ENCODE results near the gene LILRA1. TPM values are rescaled to one million over a fixed set of nuclear protein-coding genes. Genes with fewer than 3 reads are reported as not detected.
"Not testable (repeated sequence)": the region's sequence is repeated elsewhere in the genome, so short reads cannot be mapped to it uniquely, and the experiment has no call there.

The LILRA1 gene
- total RNA-seq, 1 experiment from 2014 or later, result not detected

DNA sequence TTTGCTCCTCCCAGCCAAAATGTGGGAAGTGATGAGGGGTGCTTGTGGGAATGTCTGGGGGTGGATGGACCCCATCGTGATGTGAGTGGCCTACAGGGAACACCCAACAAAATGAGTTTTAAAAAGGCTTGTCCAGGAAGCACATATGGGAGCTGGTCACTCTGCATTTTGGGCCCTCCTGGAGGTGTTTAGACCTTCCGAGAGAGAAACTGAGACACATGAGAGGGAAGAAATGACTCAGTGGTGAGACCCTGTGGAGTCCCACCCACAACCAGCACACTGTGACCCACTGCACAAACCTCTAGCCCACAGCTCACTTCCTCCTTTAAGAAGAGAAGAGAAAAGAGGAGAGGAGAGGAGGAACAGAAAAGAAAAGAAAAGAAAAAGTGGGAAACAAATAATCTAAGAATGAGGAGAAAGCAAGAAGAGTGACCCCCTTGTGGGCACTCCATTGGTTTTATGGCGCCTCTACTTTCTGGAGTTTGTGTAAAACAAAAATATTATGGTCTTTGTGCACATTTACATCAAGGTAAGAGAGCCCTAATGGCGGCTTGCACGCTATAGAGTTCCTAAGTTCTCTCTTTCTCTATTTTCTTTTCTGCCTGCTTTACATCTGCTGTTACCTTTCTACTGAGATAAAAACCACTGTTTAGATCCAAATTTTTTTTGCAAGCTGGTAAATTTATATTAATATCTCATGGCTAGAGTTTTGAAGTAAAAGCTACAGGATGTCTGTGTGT, 23.6 kb downstream of the LILRA1 start:
- Histone ChIP-seq H3K27ac (ENCODE audit: low read length) (no peak overlapping the region), H3K36me3 (ENCODE audit: low read depth, low read length) (no peaks in the 10 kb centered on the region), H3K9ac (ENCODE audit: low read length) (no peak overlapping the region), H4K20me1 (ENCODE audit: low read length) (no peaks in the 10 kb centered on the region), H3K9me3 (ENCODE audit: low read length) (0 out of 2 replicates have a peak, but pooled peaks cover 6% of the 10 kb centered on the region), H3K4me3 (ENCODE audit: low read length) (no peak overlapping the region), H3K4me1 (ENCODE audit: insufficient read depth, low read length) (no peaks in the 10 kb centered on the region), H3K79me2 (ENCODE audit: low read length) (no peaks in the 10 kb centered on the region), H3K9me2 (replicated peaks; ENCODE audit: low read length) (no peaks in the 10 kb centered on the region), H3F3A (ENCODE audit: low read length, unreplicated experiment) (no peaks in the 10 kb centered on the region), H3K27me3 (ENCODE audit: low read length) (peaks cover 40% of the 10 kb centered on the region), H2AFZ (ENCODE audit: low read length) (no peak overlapping the region), H3K4me2 (ENCODE audit: low read length) (no peak overlapping the region)
- POLR2A ChIA-PET (ENCODE audit: unreplicated experiment), result no interaction called here
- DNase-seq (no peak), ATAC-seq (no peak)
- BruUV-seq (replicated peaks), result no TSS peak
- TF ChIP-seq EZH2 (IDR thresholded peaks at IDR 0.05; ENCODE audit: low read length, unreplicated experiment), result no peak
- TF ChIP-seq CTCF (conservative IDR thresholded peaks at IDR 0.05; ENCODE audit: low read depth, low read length), result no peak
- TF ChIP-seq EZH2phosphoT487 (IDR thresholded peaks at IDR 0.05; ENCODE audit: borderline replicate concordance, low read length), result no peak
- intact Hi-C loops (cut with micrococcal nuclease), result no loop called here
- CTCF ChIA-PET, result no interaction called here

GRCh38 chr19:54620464-54620863, 27.0 kb downstream of the LILRA1 start:
- Histone ChIP-seq H3K4me2 (ENCODE audit: low read length) (no peak overlapping the region), H3K4me1 (ENCODE audit: insufficient read depth, low read length) (no peaks in the 10 kb centered on the region), H3K4me3 (ENCODE audit: low read length) (no peak overlapping the region), H3K9ac (ENCODE audit: low read length) (no peak overlapping the region), H2AFZ (ENCODE audit: low read length) (no peak overlapping the region), H3K9me3 (ENCODE audit: low read length) (0 out of 2 replicates have a peak, but pooled peaks cover 6% of the 10 kb centered on the region), H3K9me2 (replicated peaks; ENCODE audit: low read length) (no peaks in the 10 kb centered on the region), H3K27me3 (ENCODE audit: low read length) (peaks cover 46% of the 10 kb centered on the region), H3K27ac (ENCODE audit: low read length) (no peak overlapping the region), H3K36me3 (ENCODE audit: low read depth, low read length) (no peaks in the 10 kb centered on the region), H3F3A (ENCODE audit: low read length, unreplicated experiment) (no peaks in the 10 kb centered on the region), H3K79me2 (ENCODE audit: low read length) (no peaks in the 10 kb centered on the region), H4K20me1 (ENCODE audit: low read length) (no peaks in the 10 kb centered on the region)
- BruUV-seq (replicated peaks), result no TSS peak
- DNase-seq (no peak), ATAC-seq (no peak)
- ChIA-PET CTCF (no interaction called here), POLR2A (ENCODE audit: unreplicated experiment) (no interaction called here)
- intact Hi-C loops (cut with micrococcal nuclease), result no loop called here
- TF ChIP-seq EZH2phosphoT487 (IDR thresholded peaks at IDR 0.05; ENCODE audit: borderline replicate concordance, low read length) (no peak), EZH2 (IDR thresholded peaks at IDR 0.05; ENCODE audit: low read length, unreplicated experiment) (no peak), CTCF (conservative IDR thresholded peaks at IDR 0.05; ENCODE audit: low read depth, low read length) (no peak)

- Histone ChIP-seq H3K9ac (ENCODE audit: low read length) (no peak overlapping the region), H3F3A (ENCODE audit: low read length, unreplicated experiment) (no peaks in the 10 kb centered on the region), H3K79me2 (ENCODE audit: low read length) (no peaks in the 10 kb centered on the region), H3K4me2 (ENCODE audit: low read length) (no peak overlapping the region), H3K4me1 (ENCODE audit: insufficient read depth, low read length) (no peaks in the 10 kb centered on the region), H3K27me3 (ENCODE audit: low read length) (peaks cover 51% of the 10 kb centered on the region), H3K27ac (ENCODE audit: low read length) (no peak overlapping the region), H3K4me3 (ENCODE audit: low read length) (no peak overlapping the region), H3K9me2 (replicated peaks; ENCODE audit: low read length) (no peaks in the 10 kb centered on the region), H2AFZ (ENCODE audit: low read length) (no peak overlapping the region), H3K36me3 (ENCODE audit: low read depth, low read length) (no peaks in the 10 kb centered on the region), H3K9me3 (ENCODE audit: low read length) (0 out of 2 replicates have a peak, but pooled peaks cover 6% of the 10 kb centered on the region), H4K20me1 (ENCODE audit: low read length) (no peaks in the 10 kb centered on the region)
- TF ChIP-seq EZH2 (IDR thresholded peaks at IDR 0.05; ENCODE audit: low read length, unreplicated experiment), result no peak
- no peak for TF ChIP-seq EZH2phosphoT487 (IDR thresholded peaks at IDR 0.05; ENCODE audit: borderline replicate concordance, low read length)
- no peak for TF ChIP-seq CTCF (conservative IDR thresholded peaks at IDR 0.05; ENCODE audit: low read depth, low read length)
- no TSS peak for BruUV-seq (replicated peaks)
- no peak for DNase-seq
- POLR2A ChIA-PET (ENCODE audit: unreplicated experiment), result no interaction called here
- intact Hi-C loops (cut with micrococcal nuclease), result no loop called here
- CTCF ChIA-PET, result no interaction called here
- no peak for ATAC-seq
These were observed 29.0 kb downstream of the LILRA1 start for GRCh38 chr19:54622431-54622830.

- H3K9me3 ChIP-seq (ENCODE audit: low read length); CTCF ChIA-PET: not testable (repeated sequence)
These were observed 30.8 kb downstream of the LILRA1 start for GRCh38 chr19:54624234-54624633.

More at GRCh38 chr19:54624234-54624633, 30.8 kb downstream of the LILRA1 start:
- H3K27me3 ChIP-seq (ENCODE audit: low read length), result peaks cover 69% of the 10 kb centered on the region
- H3F3A ChIP-seq (ENCODE audit: low read length, unreplicated experiment); H3K36me3 ChIP-seq (ENCODE audit: low read depth, low read length); H2AFZ ChIP-seq (ENCODE audit: low read length); H3K27ac ChIP-seq (ENCODE audit: low read length); H4K20me1 ChIP-seq (ENCODE audit: low read length); ATAC-seq; H3K79me2 ChIP-seq (ENCODE audit: low read length); H3K4me2 ChIP-seq (ENCODE audit: low read length); H3K4me3 ChIP-seq (ENCODE audit: low read length); BruUV-seq (replicated peaks); H3K4me1 ChIP-seq (ENCODE audit: insufficient read depth, low read length); intact Hi-C loops (cut with micrococcal nuclease); DNase-seq; H3K9ac ChIP-seq (ENCODE audit: low read length); POLR2A ChIA-PET (ENCODE audit: unreplicated experiment); H3K9me2 ChIP-seq (replicated peaks; ENCODE audit: low read length): not testable (repeated sequence)
